ENCODE results near the gene EIF4B. TPM values are rescaled to one million over a fixed set of nuclear protein-coding genes. Genes with fewer than 3 reads are reported as not detected.

The EIF4B gene
- total and polyA plus RNA-seq, 2 experiments from 2014 or later: 141 to 584 TPM

DNA sequence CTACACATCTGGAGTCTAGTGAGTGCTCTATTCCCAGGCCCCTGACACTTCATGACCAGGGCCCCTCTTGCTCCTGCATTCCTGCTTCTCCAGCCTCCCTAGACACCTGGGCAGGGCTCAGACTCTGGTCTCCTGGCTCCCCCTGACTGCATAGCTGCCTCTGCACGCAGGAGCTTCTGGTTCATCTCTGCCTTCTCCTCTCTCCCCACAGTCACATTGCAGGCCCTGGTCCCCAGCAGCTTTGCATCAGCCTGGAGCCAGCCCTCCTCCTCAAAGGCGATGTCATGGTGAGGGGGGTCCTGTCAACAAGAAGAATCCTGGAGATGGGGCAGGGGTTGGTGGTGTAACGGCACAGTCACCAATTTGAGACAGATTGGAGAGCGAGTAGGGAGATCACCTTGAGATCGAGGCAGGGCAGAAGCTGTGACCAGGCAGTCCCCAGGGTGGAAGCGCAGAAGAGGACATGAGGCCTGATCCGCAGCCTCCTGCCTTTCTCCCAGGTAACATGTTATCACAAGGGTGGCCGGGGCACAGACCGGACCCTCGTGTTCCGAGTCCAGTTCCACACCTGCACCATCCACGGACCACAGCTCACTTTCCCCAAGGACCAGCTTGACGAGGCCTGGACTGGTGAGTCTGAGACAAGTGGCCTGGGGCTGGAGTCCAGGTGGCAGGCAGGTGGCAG, 51.7 kb downstream of the EIF4B start:
- H3K9me3 Mint-ChIP-seq: no peaks in the 10 kb centered on the region; the same call in 2 of the 3 replicates
- peaks cover 17% of the 10 kb centered on the region; the same call in 1 of the 2 replicates for H3K27me3 ChIP-seq (ENCODE audit: insufficient read depth)
- peaks cover 18% of the 10 kb centered on the region for H3K27me3 Mint-ChIP-seq (ENCODE audit: insufficient read depth, low read depth, poor library complexity)
- H3K27ac ChIP-seq (ENCODE audit: low read depth): no peak overlapping the region
- DNase-seq (ENCODE audit: low spot score) (no peak), ATAC-seq (no peak)
- peaks cover 10% of the 10 kb centered on the region for H3K4me1 Mint-ChIP-seq
- no peak overlapping the region for H3K4me3 ChIP-seq
- peaks cover 3% of the 10 kb centered on the region; the same call in 1 of the 3 replicates for H3K36me3 Mint-ChIP-seq (ENCODE audit: low read depth)
- H2AFZ ChIP-seq: no peak overlapping the region
- H4K20me1 ChIP-seq (replicated peaks; ENCODE audit: insufficient read depth): peaks cover 4% of the 10 kb centered on the region
- H3K79me2 ChIP-seq (replicated peaks; ENCODE audit: insufficient read depth): 0 out of 2 replicates have a peak, but pooled peaks cover 1% of the 10 kb centered on the region
- H3K4me1 ChIP-seq (ENCODE audit: insufficient read depth): peaks cover 8% of the 10 kb centered on the region; the same call in 1 of the 2 replicates
- H3K36me3 ChIP-seq (ENCODE audit: insufficient read depth): no peaks in the 10 kb centered on the region
- no peak overlapping the region for H3K27ac Mint-ChIP-seq
- TF ChIP-seq EZH2 (IDR thresholded peaks at IDR 0.05; ENCODE audit: low read depth, unreplicated experiment) (no peak), NANOG (IDR thresholded peaks at IDR 0.05; ENCODE audit: borderline replicate concordance) (no peak), ZNF331 (CRISPR knock-in tag; IDR thresholded peaks at IDR 0.05; ENCODE audit: low read depth) (no peak), ZNF114 (CRISPR knock-in tag; IDR thresholded peaks at IDR 0.05) (no peak), POLR2AphosphoS5 (IDR thresholded peaks at IDR 0.05; ENCODE audit: low read depth) (no peak), EZH2phosphoT487 (IDR thresholded peaks at IDR 0.05; ENCODE audit: unreplicated experiment) (no peak)
- TF ChIP-seq, protein P1, sequence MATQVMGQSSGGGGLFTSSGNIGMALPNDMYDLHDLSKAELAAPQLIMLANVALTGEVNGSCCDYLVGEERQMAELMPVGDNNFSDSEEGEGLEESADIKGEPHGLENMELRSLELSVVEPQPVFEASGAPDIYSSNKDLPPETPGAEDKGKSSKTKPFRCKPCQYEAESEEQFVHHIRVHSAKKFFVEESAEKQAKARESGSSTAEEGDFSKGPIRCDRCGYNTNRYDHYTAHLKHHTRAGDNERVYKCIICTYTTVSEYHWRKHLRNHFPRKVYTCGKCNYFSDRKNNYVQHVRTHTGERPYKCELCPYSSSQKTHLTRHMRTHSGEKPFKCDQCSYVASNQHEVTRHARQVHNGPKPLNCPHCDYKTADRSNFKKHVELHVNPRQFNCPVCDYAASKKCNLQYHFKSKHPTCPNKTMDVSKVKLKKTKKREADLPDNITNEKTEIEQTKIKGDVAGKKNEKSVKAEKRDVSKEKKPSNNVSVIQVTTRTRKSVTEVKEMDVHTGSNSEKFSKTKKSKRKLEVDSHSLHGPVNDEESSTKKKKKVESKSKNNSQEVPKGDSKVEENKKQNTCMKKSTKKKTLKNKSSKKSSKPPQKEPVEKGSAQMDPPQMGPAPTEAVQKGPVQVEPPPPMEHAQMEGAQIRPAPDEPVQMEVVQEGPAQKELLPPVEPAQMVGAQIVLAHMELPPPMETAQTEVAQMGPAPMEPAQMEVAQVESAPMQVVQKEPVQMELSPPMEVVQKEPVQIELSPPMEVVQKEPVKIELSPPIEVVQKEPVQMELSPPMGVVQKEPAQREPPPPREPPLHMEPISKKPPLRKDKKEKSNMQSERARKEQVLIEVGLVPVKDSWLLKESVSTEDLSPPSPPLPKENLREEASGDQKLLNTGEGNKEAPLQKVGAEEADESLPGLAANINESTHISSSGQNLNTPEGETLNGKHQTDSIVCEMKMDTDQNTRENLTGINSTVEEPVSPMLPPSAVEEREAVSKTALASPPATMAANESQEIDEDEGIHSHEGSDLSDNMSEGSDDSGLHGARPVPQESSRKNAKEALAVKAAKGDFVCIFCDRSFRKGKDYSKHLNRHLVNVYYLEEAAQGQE (IDR thresholded peaks at IDR 0.05; ENCODE audit: unreplicated experiment): no peak
- TF ChIP-seq, protein P2, sequence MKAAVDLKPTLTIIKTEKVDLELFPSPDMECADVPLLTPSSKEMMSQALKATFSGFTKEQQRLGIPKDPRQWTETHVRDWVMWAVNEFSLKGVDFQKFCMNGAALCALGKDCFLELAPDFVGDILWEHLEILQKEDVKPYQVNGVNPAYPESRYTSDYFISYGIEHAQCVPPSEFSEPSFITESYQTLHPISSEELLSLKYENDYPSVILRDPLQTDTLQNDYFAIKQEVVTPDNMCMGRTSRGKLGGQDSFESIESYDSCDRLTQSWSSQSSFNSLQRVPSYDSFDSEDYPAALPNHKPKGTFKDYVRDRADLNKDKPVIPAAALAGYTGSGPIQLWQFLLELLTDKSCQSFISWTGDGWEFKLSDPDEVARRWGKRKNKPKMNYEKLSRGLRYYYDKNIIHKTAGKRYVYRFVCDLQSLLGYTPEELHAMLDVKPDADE (IDR thresholded peaks at IDR 0.05): no peak
- no peaks in the 10 kb centered on the region for H3K9me2 ChIP-seq (ENCODE audit: insufficient read depth)
- H3K4me3 Mint-ChIP-seq: no peak overlapping the region
- H3F3A ChIP-seq (replicated peaks; ENCODE audit: low read depth): 0 out of 2 replicates have a peak, but pooled peaks cover 9% of the 10 kb centered on the region
- no peak overlapping the region for H3K4me2 ChIP-seq

DNA sequence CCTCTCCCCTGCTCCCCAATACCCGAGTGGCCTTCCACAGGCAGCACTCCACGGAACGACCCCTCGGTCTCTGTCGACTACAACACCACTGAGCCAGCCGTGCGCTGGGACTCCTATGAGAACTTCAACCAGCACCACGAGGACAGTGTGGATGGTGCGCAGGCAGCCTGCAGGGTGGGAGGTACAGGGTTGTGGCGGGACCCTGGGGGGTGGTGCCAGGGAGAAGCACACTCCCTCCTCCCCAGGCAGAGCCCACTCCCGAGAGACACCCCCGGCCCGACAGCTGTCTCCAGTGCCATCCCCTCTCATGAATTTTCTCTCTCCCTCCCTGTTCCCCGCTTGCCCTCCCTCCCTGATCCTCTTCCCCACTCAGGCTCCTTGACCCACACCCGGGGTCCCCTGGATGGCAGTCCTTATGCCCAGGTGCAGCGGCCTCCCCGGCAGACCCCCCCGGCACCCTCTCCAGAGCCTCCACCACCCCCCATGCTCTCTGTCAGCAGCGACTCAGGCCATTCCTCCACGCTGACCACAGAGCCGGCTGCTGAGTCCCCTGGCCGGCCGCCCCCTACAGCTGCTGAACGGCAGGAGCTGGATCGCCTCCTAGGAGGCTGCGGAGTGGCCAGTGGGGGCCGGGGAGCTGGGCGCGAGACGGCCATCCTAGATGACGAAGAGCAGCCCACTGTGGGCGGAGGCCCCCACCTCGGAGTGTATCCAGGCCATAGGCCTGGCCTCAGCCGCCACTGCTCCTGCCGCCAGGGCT, 52.6 kb downstream of the EIF4B start:
- H3K27me3 Mint-ChIP-seq (ENCODE audit: insufficient read depth, low read depth, poor library complexity): peaks cover 12% of the 10 kb centered on the region
- DNase-seq (ENCODE audit: low spot score): no peak
- Histone ChIP-seq H3K27me3 (ENCODE audit: insufficient read depth) (peaks cover 17% of the 10 kb centered on the region; the same call in 1 of the 2 replicates), H3K9me2 (ENCODE audit: insufficient read depth) (no peaks in the 10 kb centered on the region), H3K36me3 (ENCODE audit: insufficient read depth) (no peaks in the 10 kb centered on the region), H3K4me1 (ENCODE audit: insufficient read depth) (peaks cover 3% of the 10 kb centered on the region; the same call in 1 of the 2 replicates), H4K20me1 (replicated peaks; ENCODE audit: insufficient read depth) (no peaks in the 10 kb centered on the region), H3K79me2 (replicated peaks; ENCODE audit: insufficient read depth) (no peaks in the 10 kb centered on the region), H3K27ac (ENCODE audit: low read depth) (no peak overlapping the region), H3F3A (replicated peaks; ENCODE audit: low read depth) (0 out of 2 replicates have a peak, but pooled peaks cover 7% of the 10 kb centered on the region), H3K4me2 (no peak overlapping the region), H3K4me3 (no peak overlapping the region), H2AFZ (no peak overlapping the region)
- peaks cover 6% of the 10 kb centered on the region; the same call in 2 of the 3 replicates for H3K4me1 Mint-ChIP-seq
- H3K9me3 Mint-ChIP-seq: no peaks in the 10 kb centered on the region; the same call in 2 of the 3 replicates
- TF ChIP-seq NANOG (IDR thresholded peaks at IDR 0.05; ENCODE audit: borderline replicate concordance): no peak
- TF ChIP-seq CREB1 (CRISPR knock-in tag; IDR thresholded peaks at IDR 0.05; ENCODE audit: low read depth): no peak
- TF ChIP-seq, protein P3, sequence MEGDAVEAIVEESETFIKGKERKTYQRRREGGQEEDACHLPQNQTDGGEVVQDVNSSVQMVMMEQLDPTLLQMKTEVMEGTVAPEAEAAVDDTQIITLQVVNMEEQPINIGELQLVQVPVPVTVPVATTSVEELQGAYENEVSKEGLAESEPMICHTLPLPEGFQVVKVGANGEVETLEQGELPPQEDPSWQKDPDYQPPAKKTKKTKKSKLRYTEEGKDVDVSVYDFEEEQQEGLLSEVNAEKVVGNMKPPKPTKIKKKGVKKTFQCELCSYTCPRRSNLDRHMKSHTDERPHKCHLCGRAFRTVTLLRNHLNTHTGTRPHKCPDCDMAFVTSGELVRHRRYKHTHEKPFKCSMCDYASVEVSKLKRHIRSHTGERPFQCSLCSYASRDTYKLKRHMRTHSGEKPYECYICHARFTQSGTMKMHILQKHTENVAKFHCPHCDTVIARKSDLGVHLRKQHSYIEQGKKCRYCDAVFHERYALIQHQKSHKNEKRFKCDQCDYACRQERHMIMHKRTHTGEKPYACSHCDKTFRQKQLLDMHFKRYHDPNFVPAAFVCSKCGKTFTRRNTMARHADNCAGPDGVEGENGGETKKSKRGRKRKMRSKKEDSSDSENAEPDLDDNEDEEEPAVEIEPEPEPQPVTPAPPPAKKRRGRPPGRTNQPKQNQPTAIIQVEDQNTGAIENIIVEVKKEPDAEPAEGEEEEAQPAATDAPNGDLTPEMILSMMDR (conservative IDR thresholded peaks at IDR 0.05; ENCODE audit: low read depth in 2 of 2): no peak
- TF ChIP-seq POLR2AphosphoS5 (IDR thresholded peaks at IDR 0.05; ENCODE audit: low read depth): no peak
- TF ChIP-seq, protein P2 (IDR thresholded peaks at IDR 0.05): no peak
- no peaks in the 10 kb centered on the region; the same call in 2 of the 3 replicates for H3K36me3 Mint-ChIP-seq (ENCODE audit: low read depth)
- no peak overlapping the region for H3K4me3 Mint-ChIP-seq
- no peak for ATAC-seq
- no peak overlapping the region for H3K27ac Mint-ChIP-seq
